HFFc6 (cell line): ENCODE measurements around the gene PGAM2. TPM values are rescaled to one million over a fixed set of nuclear protein-coding genes. Genes with fewer than 3 reads are reported as not detected.
"Not testable (repeated sequence)": the region's sequence is repeated elsewhere in the genome, so short reads cannot be mapped to it uniquely, and the experiment has no call there.

Experiments used
- DNase-seq: peaks from one replicate; pipeline ENCODE4 v3.0.0-alpha.2; 2018
- H3K27ac Mint-ChIP-seq: 2 replicates; pipeline ENCODE4 v1.8.0; 2020; ENCODE audit warnings: mild to moderate bottlenecking, mixed read lengths
- H3K27me3 Mint-ChIP-seq: 2 replicates; pipeline ENCODE4 v1.8.0; 2021; ENCODE audit warnings: mild to moderate bottlenecking, moderate library complexity, mixed read lengths; ENCODE audit not compliant: insufficient read depth
- H3K36me3 Mint-ChIP-seq: 2 replicates; pipeline ENCODE4 v1.8.0; 2021; ENCODE audit warnings: low read depth, mixed read lengths
- H3K4me1 Mint-ChIP-seq: 2 replicates; pipeline ENCODE4 v1.8.0; 2020; ENCODE audit warnings: low read depth, mixed read lengths
- H3K4me3 Mint-ChIP-seq: 2 replicates; pipeline ENCODE4 v1.8.0; 2020; ENCODE audit warnings: mild to moderate bottlenecking, moderate library complexity, mixed read lengths
- H3K9me3 Mint-ChIP-seq: 2 replicates; pipeline ENCODE4 v1.8.0; 2020; ENCODE audit warnings: mild to moderate bottlenecking, mixed read lengths
- total RNA-seq, 6 experiments: library from RNA; stranded (reverse); fragmentation: NEBNext Ultra II Directional; extraction: Animal tissue kit (Norgen Biotek cat#: 25700); gene quantifications; 2 replicates in 1 of 6; 3 replicates in 5 of 6; pipeline ENCODE4 v1.2.3, GENCODE V29; 2021
- TF ChIP-seq, protein P1 (sequence below): fragments of 200-600 bp; sonication (generic); IDR thresholded peaks from 2 replicates; pipeline ENCODE4 v1.5.0; 2021; ENCODE audit warnings: antibody characterized with exemption, mild to moderate bottlenecking

Gene PGAM2
- total RNA-seq, 6 experiments from 2014 or later, result 0.26 to 0.51 (median 0.35) TPM; not detected in 2

DNA sequence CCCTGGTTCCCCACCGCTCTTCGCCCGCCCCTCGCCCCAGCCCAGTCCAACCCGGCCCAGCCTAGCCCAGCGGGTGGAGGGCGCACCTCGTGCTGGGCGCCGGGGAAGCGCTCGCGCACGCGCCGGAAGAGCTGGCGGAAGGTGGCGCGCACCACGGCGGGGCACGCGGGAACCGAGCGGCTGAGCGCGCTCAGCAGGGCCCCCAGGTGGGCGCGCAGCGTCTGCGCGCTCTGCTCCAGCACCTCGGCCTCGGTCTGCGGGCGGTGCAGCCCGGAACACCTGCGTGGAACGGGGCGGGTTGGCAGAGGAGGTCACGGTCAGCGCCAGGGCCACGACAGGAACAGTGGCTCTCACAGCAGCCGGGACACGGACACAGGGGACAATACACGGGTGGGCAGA, 24.9 kb downstream of the PGAM2 start:
- TF ChIP-seq, protein P1, sequence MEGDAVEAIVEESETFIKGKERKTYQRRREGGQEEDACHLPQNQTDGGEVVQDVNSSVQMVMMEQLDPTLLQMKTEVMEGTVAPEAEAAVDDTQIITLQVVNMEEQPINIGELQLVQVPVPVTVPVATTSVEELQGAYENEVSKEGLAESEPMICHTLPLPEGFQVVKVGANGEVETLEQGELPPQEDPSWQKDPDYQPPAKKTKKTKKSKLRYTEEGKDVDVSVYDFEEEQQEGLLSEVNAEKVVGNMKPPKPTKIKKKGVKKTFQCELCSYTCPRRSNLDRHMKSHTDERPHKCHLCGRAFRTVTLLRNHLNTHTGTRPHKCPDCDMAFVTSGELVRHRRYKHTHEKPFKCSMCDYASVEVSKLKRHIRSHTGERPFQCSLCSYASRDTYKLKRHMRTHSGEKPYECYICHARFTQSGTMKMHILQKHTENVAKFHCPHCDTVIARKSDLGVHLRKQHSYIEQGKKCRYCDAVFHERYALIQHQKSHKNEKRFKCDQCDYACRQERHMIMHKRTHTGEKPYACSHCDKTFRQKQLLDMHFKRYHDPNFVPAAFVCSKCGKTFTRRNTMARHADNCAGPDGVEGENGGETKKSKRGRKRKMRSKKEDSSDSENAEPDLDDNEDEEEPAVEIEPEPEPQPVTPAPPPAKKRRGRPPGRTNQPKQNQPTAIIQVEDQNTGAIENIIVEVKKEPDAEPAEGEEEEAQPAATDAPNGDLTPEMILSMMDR, result peak; percentile 16; the same call in 1 of the 2 replicates
- not testable (repeated sequence) for H3K27ac Mint-ChIP-seq, H3K9me3 Mint-ChIP-seq, DNase-seq, H3K36me3 Mint-ChIP-seq, H3K4me1 Mint-ChIP-seq, H3K27me3 Mint-ChIP-seq
- peak overlapping the region; percentile 22; the same call in 1 of the 2 replicates for H3K4me3 Mint-ChIP-seq

DNA sequence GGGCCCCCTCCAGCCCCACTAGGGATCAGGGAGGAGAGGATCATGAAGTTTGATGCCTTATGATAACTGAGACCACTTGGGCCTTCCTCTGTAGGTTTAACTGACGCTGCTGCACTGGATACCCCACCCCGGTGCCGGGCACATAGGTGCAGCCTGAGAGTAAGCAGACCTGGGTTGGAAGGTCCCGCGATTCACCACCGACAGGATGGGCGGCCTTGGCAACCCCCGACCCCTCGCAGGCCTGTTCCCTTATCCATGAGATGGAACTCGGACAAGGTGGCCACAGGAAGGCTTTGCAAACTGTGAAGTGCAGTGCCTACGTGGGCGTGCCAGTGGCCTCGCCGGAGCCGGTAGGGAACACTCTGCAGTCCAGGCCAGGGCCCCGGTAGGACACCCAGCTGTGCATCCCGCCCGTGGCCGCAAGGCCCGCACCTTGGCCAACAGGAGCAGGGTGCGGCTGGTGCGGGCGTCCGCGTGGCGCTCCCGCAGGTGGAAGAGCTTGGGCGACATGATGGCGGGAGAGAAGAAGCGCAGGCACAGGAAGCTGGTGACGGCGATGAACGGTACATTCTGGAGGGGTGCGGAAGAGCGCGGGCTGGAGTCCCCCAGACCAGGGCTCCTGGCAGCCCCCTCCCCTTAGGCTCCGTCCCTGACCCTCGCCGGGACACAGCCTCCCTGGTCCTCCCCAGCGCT, 25.4 kb downstream of the PGAM2 start:
- not testable (repeated sequence) for H3K9me3 Mint-ChIP-seq, H3K27ac Mint-ChIP-seq, H3K36me3 Mint-ChIP-seq, H3K4me1 Mint-ChIP-seq, DNase-seq, H3K4me3 Mint-ChIP-seq, H3K27me3 Mint-ChIP-seq

DNA sequence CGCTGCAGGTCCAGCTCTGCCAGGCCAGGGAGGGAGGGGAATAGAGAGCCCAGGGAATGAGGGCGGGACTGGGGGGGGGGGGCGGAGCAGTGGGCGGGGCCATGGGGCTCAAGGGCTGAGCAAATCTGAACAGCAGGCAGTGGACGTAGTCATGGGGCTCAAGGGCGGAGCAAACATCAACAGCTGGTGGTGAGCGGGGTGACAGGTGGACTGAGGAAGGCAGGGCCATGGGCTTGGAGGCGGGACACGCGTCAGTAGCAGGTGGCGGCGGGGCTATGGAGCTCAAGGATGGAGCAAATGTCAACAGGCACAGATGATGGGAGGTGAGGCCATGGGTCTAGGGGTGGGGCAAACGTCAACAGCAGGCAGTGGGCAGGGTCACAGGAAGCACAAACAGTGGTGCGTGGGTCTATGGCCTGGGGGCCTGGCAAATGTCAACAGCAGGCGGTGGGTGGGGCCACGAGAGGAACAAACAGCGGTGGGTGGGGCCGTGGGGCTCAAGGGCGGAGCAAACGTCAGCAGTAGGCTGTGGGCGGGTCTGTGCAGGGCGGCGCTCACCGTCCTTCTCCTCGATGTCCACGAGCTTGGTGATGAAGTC, 26.3 kb downstream of the PGAM2 start:
- not testable (repeated sequence) for H3K27ac Mint-ChIP-seq, H3K36me3 Mint-ChIP-seq, H3K4me1 Mint-ChIP-seq, H3K9me3 Mint-ChIP-seq, H3K27me3 Mint-ChIP-seq
- peak overlapping the region; percentile 82 for H3K4me3 Mint-ChIP-seq
- peak; percentile 40 for DNase-seq

DNA sequence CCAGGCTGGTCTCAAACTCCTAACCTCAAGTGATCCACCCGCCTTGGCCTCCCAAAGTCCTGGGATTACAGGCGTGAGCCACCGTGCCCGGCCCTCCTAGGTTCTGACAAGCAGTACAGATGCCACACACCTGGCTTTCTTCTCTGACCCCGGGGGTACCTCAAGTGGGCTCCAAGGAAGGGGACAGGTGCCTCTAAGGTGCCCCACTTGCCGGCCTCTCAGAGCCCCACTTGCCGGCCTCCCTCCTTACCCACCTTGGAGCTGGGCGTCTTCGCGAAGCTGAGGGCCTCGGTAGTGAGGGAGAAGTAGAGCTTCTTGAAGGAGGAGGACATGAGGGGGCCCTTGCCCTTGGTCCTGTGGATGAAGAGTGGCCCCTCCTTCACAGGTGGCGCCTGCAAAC, 26.8 kb downstream of the PGAM2 start:
- not testable (repeated sequence) for DNase-seq, H3K9me3 Mint-ChIP-seq, H3K36me3 Mint-ChIP-seq, H3K4me3 Mint-ChIP-seq, H3K27me3 Mint-ChIP-seq, H3K27ac Mint-ChIP-seq, H3K4me1 Mint-ChIP-seq

DNA sequence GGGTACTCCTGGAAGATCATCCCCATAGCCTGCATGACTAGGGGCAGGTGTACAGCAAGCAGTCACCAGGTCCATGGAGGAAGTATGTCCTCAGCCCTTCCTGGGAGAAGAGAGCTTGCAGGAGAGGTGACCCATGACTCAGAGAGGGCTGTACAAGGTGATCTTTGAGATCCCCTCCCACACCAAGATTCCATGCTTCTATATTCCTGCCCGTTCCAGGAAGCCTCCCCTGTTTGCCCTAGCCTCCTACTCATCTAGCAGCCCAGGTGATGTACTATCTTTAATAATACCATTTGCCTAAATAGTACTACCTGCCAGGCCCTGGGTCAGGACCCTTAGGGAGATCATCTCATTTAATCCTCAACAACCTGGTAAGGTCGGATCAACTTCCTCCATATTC, 27.4 kb downstream of the PGAM2 start:
- DNase-seq, H3K4me1 Mint-ChIP-seq, H3K27me3 Mint-ChIP-seq, H3K4me3 Mint-ChIP-seq, H3K27ac Mint-ChIP-seq, H3K9me3 Mint-ChIP-seq, H3K36me3 Mint-ChIP-seq: not testable (repeated sequence)

DNA sequence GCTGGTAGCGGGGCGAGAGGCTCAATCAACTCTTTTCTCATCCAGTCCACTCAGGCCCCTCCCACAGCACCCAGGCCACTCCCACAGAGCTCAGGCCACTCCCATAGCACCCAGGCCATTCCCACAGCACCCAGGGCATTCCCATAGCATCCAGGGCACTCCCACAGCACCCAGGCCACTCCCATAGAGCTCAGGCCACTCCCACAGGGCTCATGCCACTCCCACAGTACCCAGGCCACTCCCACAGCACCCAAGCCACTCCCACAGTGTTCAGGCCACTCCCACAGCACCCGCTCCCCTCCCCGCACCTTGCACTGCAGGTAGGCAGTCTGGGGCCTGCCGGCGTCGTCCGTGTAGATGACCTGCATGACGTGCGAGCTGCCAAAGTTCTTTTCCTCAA, 29.0 kb downstream of the PGAM2 start:
- peak; percentile 17 for DNase-seq
- not testable (repeated sequence) for H3K36me3 Mint-ChIP-seq, H3K9me3 Mint-ChIP-seq, H3K27ac Mint-ChIP-seq, H3K4me3 Mint-ChIP-seq, H3K27me3 Mint-ChIP-seq, H3K4me1 Mint-ChIP-seq

DNA sequence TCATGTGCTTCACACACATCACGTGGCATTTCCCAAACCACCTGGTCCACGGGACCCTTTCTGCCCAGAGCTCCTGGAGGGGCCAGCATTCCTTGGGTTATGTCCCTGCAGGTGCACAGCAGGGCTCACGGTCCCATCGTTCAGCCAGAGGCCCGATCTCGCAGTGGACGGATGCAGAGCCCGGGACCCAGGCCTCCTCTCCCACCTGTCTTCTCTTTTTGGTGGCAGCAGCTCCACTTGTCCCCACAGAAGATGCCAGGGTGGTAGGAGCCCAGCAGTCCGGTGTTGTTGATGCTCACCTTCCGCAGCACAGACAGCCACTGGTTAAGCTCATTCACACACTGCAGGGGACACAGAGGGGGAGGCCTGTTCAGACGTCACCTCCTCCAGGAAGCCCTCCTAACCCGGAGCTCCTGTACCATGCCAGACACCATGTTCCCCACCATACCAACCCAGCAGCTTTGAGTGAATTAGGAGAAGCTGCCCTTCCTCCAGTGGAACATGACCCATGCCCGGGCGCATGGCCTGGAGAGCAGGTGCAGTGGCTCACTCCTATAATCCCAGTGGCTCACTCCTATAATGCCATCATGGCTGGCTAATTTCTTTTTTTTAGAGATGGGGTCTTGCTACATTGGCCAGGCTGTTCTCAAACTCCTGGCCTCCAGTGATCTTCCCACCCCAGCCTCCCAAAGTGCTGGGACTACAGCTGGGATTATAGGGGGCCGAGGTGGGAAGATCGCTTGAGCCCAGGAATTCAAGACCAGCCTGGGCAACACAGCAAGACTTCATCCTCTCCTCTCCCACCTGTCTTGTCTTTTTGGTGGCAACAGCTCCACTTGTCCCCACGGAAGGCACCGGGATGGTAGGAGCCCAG, 31.2 kb downstream of the PGAM2 start:
- not testable (repeated sequence) for H3K36me3 Mint-ChIP-seq, DNase-seq, H3K9me3 Mint-ChIP-seq, H3K4me3 Mint-ChIP-seq, H3K27me3 Mint-ChIP-seq, H3K4me1 Mint-ChIP-seq, H3K27ac Mint-ChIP-seq

DNA sequence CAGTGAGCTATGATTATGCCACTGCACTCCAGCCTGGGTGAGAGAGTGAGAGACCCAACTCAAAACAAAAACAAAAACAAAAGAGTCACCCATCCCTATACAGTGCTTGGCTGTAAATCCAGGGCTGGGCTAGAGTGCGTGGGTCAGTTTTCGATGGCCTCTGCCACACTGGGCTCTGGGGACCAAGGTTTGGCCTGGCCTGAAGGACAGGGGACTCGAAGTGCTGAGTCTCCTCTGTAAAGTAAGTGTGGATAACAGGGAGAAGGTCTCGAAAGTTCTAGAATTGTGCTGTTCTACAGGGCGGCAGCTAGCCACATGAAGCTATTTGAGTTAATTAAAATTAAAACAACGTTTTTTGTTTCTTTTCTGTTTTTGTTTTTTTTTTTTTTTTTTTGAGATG, 33.3 kb downstream of the PGAM2 start:
- not testable (repeated sequence) for H3K4me1 Mint-ChIP-seq, H3K4me3 Mint-ChIP-seq, H3K9me3 Mint-ChIP-seq, DNase-seq, H3K36me3 Mint-ChIP-seq, H3K27me3 Mint-ChIP-seq, H3K27ac Mint-ChIP-seq

DNA sequence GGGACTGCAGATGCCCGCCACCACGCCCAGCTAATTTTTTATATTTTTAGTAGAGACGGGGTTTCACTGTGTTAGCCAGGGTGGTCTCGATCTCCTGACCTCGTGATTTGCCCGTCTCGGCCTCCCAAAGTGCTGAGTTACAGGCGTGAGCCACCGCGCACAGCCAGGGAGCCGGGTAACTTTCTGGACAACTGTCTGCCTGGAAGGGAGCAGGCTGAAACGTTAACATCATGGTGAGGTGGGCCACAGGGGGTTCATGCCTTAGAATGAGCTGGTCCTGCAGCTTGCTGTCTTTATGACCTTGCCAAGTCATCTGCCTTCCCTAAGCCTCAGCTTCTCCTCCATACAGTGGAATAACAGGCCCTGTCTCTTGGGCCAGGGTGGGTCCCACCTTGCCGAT, 34.0 kb downstream of the PGAM2 start:
- H3K4me3 Mint-ChIP-seq, H3K27me3 Mint-ChIP-seq, DNase-seq, H3K36me3 Mint-ChIP-seq, H3K27ac Mint-ChIP-seq, H3K4me1 Mint-ChIP-seq, H3K9me3 Mint-ChIP-seq: not testable (repeated sequence)

DNA sequence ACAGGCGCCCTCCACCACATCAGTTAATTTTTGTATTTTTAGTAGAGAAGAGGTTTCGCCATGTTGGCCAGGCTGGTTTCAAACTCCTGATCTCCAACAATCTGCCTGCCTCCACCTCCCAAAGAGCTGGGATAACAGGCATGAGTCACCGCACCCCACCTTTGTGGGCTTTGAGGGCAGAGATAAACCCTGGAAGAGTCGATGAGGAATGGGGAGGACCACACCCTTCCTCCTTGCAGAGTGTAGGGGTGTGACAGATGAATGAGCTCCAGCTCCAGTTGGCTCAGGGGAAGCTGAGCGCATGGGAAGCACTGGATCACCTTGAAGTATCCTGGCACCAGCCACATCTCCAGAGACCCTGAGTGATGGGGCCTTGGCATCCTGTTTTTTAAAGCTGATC, 35.3 kb downstream of the PGAM2 start:
- H3K9me3 Mint-ChIP-seq, DNase-seq, H3K27ac Mint-ChIP-seq, H3K4me1 Mint-ChIP-seq, H3K36me3 Mint-ChIP-seq, H3K27me3 Mint-ChIP-seq, H3K4me3 Mint-ChIP-seq: not testable (repeated sequence)

DNA sequence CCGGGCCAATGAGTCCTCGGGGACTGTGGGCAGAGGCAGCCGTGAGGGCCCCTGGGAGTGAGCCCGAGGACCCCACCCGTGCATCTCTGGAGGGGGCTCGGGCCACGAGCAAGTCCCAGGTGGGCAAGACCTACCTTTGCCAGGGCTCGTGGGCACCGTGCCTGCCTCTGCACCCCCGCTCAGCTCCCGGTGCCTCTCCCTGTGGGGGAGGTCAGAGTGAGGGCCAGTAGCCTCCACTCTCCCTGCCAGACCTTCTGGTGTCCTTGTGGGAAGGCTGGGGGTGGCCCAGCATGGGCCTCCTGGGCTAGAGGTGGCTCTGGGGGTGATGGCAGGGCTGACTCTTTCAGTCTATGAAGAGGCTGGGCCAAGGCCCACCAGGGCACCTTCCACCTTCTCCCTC, 35.9 kb downstream of the PGAM2 start:
- not testable (repeated sequence) for H3K9me3 Mint-ChIP-seq, H3K4me1 Mint-ChIP-seq, H3K27ac Mint-ChIP-seq, H3K36me3 Mint-ChIP-seq, DNase-seq, H3K4me3 Mint-ChIP-seq, H3K27me3 Mint-ChIP-seq

DNA sequence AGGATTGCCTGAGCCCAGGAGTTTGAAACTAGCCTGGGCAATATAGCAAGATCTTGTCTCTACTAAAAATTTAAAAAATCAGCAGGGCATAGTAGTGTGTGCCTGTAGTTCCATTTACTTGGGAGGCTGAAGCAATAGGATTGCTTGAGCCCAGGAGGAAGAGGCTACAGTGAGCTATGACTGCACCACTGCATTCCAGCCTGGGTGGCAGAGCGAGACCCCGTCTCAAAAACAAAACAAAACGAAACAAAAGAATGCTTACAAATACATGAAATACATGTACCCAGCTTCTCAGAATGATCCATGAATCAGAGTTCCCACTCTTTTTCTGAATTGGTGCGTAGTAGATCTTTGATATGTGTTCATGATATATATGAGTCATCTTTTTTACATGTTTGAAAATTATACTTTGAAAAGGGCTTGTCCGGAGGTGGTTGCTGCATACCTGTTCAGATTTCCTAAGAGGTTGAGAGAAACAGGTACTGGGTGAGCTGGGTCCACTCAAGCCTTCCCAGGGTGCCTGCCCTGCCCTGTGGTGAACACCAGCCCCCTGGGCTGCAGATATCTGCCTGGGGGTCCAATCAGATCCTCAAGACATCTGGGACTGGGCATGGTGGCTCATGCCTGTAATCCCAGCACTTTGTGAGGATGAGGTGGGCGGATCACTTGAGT, 42.4 kb downstream of the PGAM2 start:
- not testable (repeated sequence) for H3K4me1 Mint-ChIP-seq, H3K9me3 Mint-ChIP-seq, H3K4me3 Mint-ChIP-seq, H3K27me3 Mint-ChIP-seq, DNase-seq, H3K36me3 Mint-ChIP-seq, H3K27ac Mint-ChIP-seq
